Umbilical cord (tissue), 2 donors: ENCODE measurements around the gene CASR. TPM values are rescaled to one million over a fixed set of nuclear protein-coding genes. Genes with fewer than 3 reads are reported as not detected.
"Not testable (repeated sequence)": the region's sequence is repeated elsewhere in the genome, so short reads cannot be mapped to it uniquely, and the experiment has no call there.

ENCODE experiments used
- DNase-seq: peaks from one replicate; pipeline ENCODE4 v3.0.0-alpha.2; 2015; ENCODE audit warnings: low spot score
- total RNA-seq: library from RNA; depleted of rRNA; stranded (reverse); fragments of >200 nt; gene quantifications from one replicate; pipeline ENCODE4 v1.2.3, GENCODE V29; 2014; ENCODE audit warnings: low replicate concordance; ENCODE audit not compliant: insufficient read depth

The CASR gene
- 1.4 TPM for total RNA-seq

- no peak for DNase-seq
Measured at GRCh38 chr3:122183521-122183892, at the start of gene CASR. Gene CASR, plus strand, starts transcription at chr3:122183668. Its CDS starts 70,522 bp downstream, at chr3:122254190.

GRCh38 chr3:122146466-122146865 lies 37.0 kb upstream of the CASR start:
- no peak for DNase-seq

GRCh38 chr3:122148941-122149627 lies 34.4 kb upstream of the CASR start:
- no peak for DNase-seq

- DNase-seq: no peak
Measured at GRCh38 chr3:122151480-122151879, 32.0 kb upstream of the CASR start.

- DNase-seq: not testable (repeated sequence)
Measured at GRCh38 chr3:122164983-122165382, 18.5 kb upstream of the CASR start.

- DNase-seq: no peak
Measured at GRCh38 chr3:122167630-122168029, 15.8 kb upstream of the CASR start.

- no peak for DNase-seq
Measured at GRCh38 chr3:122168044-122168443, 15.4 kb upstream of the CASR start.

- no peak for DNase-seq
Measured at GRCh38 chr3:122169911-122170310, 13.6 kb upstream of the CASR start.

- DNase-seq: not testable (repeated sequence)
Measured at GRCh38 chr3:122171361-122171760, 12.1 kb upstream of the CASR start.

- DNase-seq: no peak
Measured at GRCh38 chr3:122178711-122179110, 4.8 kb upstream of the CASR start.

- no peak for DNase-seq
Measured at GRCh38 chr3:122183893-122184590, 574 bp downstream of the CASR start.

GRCh38 chr3:122184591-122184929 lies 1.1 kb downstream of the CASR start:
- no peak for DNase-seq

- DNase-seq: no peak
Measured at GRCh38 chr3:122186372-122186771, 2.9 kb downstream of the CASR start.

- DNase-seq: no peak
Measured at GRCh38 chr3:122188737-122189136, 5.3 kb downstream of the CASR start.

- no peak for DNase-seq
Measured at GRCh38 chr3:122189357-122189756, 5.9 kb downstream of the CASR start.

GRCh38 chr3:122190525-122190924 lies 7.1 kb downstream of the CASR start:
- DNase-seq: no peak

- no peak for DNase-seq
Measured at GRCh38 chr3:122198966-122199365, 15.5 kb downstream of the CASR start.

- no peak for DNase-seq
Measured at GRCh38 chr3:122199552-122199951, 16.1 kb downstream of the CASR start.

GRCh38 chr3:122200661-122201060 lies 17.2 kb downstream of the CASR start:
- DNase-seq: no peak

- DNase-seq: not testable (repeated sequence)
Measured at GRCh38 chr3:122201476-122201875, 18.0 kb downstream of the CASR start.

- no peak for DNase-seq
Measured at GRCh38 chr3:122208579-122208978, 25.1 kb downstream of the CASR start.

- DNase-seq: no peak
Measured at GRCh38 chr3:122213650-122214049, 30.2 kb downstream of the CASR start.

- DNase-seq: no peak
Measured at GRCh38 chr3:122214711-122215110, 31.2 kb downstream of the CASR start.
